NCI-H2081 (cell line): ENCODE measurements around the gene ATAT1.

Source experiments
- DNase-seq, 2 experiments: peaks; one replicate each; lab custom pipeline; 2025; lab: John Stamatoyannopoulos, UW

Gene ATAT1

DNA sequence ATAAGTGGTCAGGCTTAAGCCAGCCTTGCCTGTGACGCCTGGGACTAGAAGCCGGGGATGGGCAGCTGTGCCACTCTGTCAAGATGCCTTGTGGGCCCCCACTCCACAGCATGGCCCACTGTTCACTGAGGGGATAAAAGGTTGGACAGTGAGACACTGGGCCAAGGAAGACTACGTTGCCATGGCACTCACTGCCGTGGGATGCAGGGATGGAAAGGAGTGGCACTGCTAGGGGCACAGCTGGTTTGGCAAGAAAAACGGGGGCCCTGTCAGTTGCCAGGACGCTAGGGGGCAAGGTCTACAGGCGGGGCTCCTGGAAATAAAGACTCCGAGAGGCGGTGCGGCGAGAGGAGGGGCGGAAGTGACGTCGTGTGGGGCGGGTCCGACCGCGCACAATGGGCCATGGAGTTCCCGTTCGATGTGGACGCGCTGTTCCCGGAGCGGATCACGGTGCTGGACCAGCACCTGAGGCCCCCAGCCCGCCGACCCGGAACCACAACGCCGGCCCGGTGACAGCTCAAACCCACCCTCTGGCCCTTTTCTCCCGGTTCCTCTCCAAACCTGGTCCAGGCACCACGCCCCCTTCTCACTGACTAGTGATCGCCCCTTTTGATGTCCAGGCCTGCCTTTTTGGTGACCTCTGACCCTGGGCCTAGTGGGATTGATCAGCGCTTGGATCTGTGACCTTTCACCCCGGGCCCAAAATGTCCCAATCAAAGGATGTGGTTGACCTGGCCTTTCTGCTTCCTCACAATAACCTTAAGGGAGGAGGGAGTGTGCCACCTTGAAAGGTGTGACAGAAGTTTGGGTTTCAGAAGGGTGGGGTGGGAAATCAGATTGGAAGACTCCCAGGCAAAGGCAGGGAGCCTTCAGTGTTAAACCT, at the start of gene ATAT1:
TSS of gene ATAT1 (plus strand) at position 391 of the 883 bp plus-strand sequence.
- peak; percentile 61 to 81 for DNase-seq

DNA sequence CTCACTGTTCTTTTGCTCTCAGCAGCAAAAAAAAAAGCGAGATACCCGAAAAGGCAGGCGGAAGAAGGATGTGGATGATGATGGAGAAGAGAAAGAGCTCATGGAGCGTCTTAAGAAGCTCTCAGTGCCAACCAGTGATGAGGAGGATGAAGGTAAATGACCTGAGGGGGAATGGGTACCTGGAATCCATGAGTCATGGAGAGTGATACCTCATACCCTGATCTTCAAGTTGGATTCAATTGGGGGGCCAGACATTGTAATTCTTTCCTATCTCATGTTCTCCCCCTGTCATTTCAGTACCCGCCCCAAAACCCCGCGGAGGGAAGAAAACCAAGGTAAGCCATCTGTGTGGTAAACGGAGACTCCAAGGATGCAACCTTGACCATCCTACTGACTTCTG, 48.6 kb upstream of the ATAT1 start:
- no peak for DNase-seq

DNA sequence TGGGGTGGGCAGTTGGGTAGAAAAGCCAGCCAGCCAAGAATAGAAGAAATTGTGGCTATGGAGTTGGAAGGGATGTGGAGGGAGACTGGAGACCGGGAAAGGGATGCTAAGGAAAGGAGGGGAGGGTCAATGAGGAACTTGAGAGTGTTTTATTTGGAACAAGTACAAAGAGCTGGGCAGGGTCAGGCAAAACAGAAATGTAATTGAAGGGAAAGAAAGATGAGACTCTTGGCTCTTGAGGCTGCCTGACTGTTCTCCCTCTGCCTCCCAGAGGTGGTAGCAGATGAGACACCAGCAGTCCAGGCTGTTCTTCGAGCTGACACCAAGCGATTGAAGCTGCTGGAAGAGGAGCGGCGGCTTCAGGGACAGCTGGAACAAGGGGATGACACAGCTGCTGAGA, 42.8 kb upstream of the ATAT1 start:
- no peak for DNase-seq

DNA sequence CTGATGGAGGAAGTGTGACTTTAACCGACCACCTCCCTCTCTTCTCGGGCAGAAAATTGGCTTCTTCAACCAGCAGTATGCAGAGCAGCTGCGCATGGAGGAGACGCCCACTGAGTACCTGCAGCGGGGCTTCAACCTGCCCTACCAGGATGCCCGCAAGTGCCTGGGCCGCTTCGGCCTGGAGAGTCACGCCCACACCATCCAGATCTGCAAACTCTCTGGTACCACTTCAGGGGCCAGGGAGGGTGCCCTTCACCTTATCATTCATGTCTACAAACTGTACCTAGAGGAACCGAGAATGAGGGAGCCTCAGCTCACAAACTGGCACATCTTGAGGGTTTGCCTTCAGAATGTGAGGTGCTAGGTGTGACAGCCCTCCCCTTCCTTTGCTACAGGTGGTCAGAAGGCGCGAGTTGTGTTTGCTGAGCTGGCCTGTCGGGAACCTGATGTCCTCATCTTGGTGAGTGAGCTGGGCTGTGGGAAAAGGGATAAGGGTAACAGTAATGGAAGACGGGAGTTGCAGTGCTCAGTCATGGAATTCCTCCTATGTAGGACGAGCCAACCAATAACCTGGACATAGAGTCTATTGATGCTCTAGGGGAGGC, 36.8 kb upstream of the ATAT1 start:
- no peak for DNase-seq

DNA sequence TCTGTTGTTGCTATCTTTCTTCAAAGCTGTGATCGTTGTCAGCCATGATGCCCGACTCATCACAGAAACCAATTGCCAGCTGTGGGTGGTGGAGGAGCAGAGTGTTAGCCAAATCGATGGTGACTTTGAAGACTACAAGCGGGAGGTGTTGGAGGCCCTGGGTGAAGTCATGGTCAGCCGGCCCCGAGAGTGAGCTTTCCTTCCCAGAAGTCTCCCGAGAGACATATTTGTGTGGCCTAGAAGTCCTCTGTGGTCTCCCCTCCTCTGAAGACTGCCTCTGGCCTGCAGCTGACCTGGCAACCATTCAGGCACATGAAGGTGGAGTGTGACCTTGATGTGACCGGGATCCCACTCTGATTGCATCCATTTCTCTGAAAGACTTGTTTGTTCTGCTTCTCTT, 36.2 kb upstream of the ATAT1 start:
- DNase-seq: no peak

DNA sequence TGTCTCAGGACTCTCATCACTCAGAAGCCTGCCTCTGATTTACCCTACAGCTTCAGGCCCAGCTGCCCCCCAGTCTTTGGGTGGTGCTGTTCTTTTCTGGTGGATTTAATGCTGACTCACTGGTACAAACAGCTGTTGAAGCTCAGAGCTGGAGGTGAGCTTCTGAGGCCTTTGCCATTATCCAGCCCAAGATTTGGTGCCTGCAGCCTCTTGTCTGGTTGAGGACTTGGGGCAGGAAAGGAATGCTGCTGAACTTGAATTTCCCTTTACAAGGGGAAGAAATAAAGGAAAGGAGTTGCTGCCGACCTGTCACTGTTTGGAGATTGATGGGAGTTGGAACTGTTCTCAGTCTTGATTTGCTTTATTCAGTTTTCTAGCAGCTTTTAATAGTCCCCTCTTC, 35.7 kb upstream of the ATAT1 start:
- DNase-seq: no peak

DNA sequence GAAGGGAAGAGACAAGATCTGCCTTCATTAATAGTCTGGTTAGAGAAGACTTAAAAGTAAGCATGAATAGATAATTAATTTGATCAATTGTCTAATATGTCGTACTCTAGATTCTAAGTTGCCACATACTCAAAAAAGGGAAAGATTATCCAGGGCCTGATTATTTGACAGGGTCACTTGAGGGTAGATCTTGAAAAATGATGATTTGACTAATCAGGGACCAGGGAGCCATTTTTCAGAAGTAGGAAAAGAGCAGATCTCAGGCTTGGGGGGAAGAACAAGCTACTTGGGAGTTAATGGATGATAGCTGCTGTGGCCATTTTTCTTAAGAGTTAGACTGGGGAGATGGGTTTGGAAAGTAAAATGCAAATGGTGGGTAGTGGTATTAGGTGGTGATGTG, 34.4 kb upstream of the ATAT1 start:
- DNase-seq: no peak

DNA sequence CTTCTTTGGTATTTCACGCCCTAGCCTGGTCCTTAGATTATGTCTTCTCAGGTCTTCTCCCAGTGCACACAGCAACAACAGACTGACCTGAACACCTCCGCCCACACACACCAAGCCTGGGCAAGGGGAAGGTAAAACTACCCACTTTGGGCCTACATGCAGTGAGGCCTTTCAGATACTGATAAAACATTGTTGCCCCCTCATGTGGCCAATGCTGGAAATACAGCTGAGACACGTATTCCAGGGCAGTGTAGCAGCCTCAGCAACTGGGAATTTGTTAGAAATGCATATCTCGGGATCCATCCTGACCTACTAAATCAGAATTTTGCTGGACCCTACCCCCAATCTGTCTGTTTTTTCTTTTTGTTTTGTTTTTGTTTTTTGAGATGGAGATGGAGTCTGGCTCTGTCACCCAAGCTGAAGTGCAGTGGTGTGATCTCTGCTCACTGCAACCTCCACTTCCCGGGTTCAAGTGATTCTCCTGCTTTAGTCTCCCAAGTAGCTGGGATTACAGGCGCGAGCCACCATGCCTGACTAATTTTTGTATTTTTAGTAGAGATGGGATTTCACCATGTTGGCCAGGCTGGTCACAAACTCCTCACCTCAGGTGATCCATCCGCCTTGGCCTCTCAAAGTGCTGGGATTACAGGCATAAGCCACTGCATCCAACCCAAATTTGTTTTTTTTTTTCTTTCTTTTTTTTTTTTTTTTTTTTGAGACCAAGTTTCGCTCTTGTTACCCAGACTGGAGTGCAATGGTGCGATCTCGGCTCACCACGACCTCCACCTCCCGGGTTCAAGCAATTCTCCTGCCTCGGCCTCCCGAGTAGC, 29.1 kb upstream of the ATAT1 start:
- peak; percentile 66 to 68 for DNase-seq

DNA sequence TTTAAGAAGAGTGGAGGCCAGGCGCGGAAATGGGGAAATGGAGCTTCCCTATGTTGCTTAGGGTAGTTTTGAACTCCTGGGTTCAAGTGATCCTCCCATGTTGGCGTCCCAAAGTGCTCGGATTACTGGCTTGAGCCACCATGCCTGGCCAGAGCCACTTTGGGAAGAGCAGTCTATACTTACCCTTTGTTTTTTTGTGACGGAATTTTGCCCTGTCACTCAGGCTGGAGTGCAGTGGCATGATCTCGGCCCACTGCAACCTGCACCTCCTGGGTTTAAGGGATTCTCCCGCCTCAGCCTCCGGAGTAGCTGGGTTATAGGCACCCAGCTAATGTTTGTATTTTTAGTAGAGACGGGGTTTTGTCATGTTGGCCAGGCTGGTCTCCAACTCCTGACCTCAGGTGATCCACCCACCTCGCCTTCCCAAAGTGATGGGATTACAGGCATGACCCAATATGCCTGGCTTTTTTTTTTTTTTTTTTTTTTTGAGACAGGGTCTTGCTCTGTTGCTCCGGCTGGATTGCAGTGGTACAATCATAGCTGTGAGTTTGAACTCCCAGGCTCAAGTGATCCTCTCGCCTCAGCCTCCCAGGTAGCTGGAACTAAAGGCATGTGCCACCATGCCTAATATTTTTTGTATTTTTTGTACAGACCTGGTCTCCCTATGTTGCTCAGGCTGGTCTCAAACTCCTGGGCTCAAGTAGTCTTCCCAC, 27.6 kb upstream of the ATAT1 start:
- DNase-seq: no peak

DNA sequence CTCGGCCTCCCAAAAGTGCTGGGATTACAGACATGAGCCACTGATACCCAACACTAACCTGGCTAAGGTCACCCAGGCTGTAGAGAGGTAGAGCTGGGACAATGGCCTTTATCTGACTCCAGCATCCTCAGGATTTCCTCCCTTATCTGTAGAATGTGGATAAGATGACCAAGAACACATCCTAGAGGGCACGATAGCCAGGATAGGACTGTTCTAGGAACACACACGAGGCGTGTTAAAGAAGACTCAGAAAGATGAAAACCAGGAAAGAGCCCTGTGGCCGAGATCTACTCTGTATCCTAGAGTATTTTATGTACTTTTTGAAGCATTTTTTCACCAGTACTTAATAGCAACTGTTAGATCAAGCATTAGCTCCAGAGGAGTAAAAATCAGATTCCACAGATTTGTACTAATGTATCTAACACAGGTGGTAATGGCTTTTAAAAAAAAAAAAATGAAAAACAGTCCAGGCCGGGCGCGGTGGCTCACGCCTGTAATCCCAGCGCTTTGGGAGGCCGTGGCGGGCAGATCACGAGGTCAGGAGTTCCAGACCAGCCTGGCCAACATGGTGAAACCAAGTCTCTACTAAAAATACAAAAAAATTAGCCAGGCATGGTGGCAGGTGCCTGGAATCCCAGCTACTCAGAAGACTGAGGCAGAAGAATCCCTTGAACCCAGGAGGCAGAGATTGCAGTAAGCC, 26.9 kb upstream of the ATAT1 start:
- no peak for DNase-seq

DNA sequence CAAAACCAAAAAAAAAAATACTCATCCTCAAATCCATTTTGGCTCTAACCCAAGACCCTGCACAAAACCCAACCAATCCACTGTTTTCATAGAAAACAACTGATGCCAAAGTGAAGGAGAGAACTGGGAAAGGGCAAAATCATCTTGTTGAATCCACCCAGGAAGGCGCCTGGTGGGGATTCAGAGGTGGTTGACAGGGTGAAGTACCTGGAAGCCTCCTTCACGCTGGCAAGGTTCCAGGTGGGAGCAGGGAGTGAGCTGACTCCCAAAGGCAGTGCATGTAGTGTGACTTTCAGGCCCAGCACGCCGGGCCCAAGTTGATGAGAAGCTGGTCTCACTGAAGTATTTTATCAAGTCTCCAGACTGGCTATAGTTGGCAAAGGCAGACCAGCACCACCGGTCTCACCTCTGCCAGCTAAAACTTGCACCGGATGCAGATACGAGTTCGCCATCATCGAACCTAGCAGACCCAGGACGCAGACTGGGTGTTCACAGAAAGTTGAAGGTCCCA, 26.2 kb upstream of the ATAT1 start:
- no peak for DNase-seq

DNA sequence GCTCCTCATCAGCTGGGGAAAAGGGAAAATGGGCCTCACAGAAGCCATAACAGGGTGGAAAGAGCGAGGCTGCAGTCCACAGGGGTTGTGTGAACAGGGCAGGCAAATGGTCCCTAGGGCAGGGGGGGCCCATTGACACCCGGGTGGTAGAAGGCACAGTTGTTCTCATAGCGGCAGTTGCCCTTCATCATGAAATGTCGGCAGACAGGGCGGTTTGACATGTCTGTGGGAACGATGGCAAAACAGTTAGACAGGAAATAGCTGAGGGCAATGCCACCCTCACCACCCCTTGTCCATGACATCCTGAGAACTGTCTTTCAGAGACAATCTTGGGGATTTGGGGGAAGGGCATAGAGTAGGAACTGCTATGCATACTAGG, 25.2 kb upstream of the ATAT1 start:
- no peak for DNase-seq

DNA sequence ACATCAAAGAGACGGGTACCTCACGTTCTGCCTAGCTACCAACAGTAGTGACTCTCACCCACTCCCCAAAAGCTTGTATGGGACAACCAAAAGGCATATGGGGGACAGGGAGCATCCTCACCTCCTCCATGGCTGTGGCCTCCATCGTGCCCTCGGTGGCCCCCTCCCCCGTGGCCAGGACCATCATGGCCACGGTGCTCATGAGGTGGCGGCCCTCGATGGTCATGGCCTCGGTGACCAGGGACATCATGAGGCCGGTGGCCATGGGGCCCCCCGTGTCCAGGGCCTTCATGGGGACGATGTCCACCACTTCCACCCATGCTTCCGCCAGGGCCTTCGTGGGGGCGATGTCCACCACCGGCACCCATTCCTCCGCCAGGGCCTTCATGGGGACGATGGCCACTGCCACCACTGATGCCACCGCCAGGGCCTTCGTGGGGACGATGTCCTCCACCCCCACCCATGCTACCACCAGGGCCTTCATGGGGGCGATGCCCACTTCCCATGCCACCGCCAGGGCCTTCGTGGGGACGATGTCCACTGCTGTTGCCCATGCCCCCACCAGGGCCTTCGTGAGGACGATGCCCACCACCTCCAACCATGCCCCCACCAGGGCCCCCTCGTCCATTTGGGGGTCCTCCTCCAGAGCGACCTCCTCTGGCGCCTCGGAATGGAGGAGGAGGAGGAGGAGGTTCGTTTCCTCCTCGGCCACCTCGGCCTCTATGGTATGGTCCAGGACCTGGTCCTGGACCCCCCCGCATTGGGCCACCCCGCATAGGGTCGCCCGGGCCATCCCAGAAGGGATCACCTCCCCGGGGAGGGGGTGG, 24.6 kb upstream of the ATAT1 start:
- DNase-seq: no peak

DNA sequence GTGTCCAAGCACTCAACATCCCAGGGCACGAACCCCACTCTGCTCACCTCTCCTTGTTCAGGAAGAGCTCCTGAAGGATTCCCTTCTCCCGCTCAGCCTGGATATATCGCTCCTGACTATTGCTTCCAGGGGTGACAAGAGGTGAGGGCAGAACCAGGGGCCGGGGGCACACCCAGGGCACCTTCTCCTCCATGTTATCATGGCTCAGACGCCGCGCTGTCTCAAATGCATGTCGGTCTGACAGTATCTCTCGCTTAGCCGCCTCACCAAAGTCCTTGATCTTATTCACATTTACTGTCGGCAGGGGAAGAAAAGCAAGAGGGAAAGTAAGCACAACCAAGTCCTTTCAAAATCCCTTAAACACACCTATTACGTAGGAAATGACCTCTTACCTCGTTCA, 22.7 kb upstream of the ATAT1 start:
- no peak for DNase-seq

DNA sequence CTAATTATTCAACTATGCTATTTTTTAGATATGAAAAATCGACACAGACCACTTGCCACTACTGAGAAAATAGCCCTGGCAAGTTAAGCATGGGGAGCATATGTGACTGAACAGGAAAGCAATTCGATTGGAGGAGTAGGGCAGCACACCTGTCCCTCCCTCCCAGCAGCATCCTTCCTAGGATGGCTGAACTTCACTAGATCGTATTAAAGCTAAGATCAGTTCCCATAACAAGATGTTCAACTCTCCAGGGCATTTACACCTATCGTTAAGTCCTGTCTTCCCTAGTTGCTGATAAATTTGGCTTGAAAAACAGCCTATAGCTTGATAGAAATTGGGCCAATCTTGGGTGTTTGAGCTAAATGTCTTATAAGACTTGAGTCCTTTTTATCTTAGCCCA, 16.6 kb upstream of the ATAT1 start:
- DNase-seq: no peak

DNA sequence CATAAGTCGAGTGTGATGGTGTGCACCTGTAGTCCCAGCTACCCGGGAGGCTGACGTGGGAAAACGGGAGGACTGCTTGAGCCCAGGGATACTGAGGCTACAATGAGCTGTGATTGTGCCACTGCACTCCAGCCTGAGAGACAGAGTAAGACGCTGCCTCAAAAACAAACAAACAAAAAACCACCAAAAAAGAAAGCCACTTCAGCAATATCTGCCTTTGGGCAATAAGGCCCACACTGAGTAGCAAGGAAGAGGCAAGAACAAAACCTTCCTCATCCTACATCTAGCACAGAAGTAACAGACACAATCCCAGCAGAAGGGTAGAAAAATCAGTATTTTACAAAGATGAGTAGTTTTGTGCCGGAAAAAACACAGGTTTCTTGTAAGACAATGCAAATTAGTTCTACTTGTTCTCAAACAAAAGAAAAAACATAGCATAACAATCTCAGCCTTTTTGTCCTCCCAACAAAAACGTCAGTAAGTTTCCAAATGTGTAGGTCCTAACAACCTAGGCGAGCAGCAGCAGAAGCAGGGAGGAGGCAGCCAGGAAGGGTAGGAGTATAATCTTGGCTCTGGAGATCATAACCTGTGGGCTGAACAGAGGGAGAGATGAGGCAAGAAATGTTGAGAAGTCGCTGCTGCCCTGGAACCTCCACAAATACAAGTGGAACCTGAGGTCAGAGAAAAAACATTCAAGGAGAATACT, 15.4 kb upstream of the ATAT1 start:
- no peak for DNase-seq

DNA sequence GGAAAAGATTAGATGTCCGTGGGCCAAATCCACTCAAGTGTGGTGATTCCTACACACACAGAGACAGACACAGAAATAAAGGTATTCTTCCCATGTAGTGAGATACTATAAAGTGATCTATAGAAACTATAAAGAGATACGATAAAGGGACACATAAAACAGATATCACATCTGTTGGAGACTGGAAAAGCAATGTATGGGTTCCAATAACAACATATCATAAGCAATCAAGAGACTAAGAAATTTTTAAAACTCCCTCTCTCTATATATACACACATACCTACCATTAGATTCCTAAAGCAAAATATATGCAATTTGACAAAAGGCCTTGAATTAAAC, 14.8 kb upstream of the ATAT1 start:
- DNase-seq: no peak

DNA sequence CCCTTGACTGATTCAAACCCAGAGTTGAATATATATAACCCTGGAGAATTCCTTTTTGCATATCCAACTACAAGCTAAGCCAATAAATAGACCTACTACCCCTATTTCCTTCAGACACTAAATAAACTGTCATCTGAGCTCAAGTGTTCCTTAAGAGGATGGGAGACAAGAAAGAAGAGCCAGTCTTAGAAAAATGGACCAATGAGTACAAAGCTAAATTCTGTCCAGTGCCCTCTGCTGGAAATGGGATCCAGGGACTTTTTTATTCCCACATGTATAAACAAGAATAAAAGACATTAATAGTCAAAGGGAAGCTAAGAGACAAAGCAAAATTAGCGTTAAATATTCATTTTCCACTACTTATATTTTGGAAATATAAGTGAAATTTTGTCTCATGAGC, 14.5 kb upstream of the ATAT1 start:
- DNase-seq: peak in 1 of 2 experiments; percentile 11

DNA sequence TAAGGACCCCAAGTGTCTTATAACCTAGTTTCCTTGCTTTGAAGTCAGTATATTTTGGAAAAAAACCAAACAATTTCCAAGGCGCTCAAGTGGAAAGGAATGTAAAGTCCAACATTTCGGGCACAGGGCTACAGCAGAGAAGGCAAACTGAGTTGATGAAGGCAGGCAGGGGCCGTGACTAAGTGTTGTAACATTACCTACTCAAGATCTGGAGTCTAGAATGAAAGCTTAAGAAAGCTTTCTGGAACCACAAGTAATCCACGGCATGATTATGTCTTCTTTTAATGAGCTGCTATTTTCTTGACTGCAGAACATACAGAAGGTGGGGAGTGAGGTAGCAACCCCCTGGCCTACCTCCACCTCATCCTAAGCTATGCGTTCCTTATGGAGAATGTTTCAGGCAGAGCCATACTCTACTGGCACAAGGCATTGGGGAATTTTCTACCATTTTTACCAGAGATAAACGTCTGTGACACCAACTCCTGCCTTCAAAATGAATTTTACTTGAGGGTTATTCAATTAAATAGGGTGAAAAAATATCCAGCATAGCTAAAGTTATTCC, 13.9 kb upstream of the ATAT1 start:
- DNase-seq: no peak
